Measurements from ENCODE around the gene ZFYVE26. TPM values are rescaled to one million over a fixed set of nuclear protein-coding genes. Genes with fewer than 3 reads are reported as not detected.
"Not testable (repeated sequence)": the region's sequence is repeated elsewhere in the genome, so short reads cannot be mapped to it uniquely, and the experiment has no call there.

Gene ZFYVE26
- total RNA-seq, 2 experiments from 2014 or later, result 20.5 to 23.2 TPM

GRCh38 chr14:67721875-67722274 lies 94.5 kb downstream of the ZFYVE26 start:
- ATAC-seq (ENCODE audit: poor library complexity) (no peak), DNase-seq (no peak)
- Histone ChIP-seq H3K9me3 (ENCODE audit: control insufficient read depth in 1 of 2, insufficient read depth in 1 of 2, low read length in 2 of 2) (no peaks in the 10 kb centered on the region), H3K27me3 (ENCODE audit: control insufficient read depth in 1 of 2, insufficient read depth in 2 of 2, low read length in 2 of 2) (peaks cover 29 to 39% of the 10 kb centered on the region in 2 experiments), H3K27ac (ENCODE audit: low read depth in 1 of 2, low read length in 2 of 2) (no peak overlapping the region), H3K4me3 (ENCODE audit: low read length) (no peak overlapping the region), H3K36me3 (ENCODE audit: insufficient read depth, low read length) (no peaks in the 10 kb centered on the region), H3K4me1 (ENCODE audit: insufficient read depth, low read length) (peaks cover 4% of the 10 kb centered on the region)
- H3K27me3 Mint-ChIP-seq, result peaks cover 61% of the 10 kb centered on the region
- no peak overlapping the region for H3K27ac Mint-ChIP-seq
- ChIA-PET POLR2A (interaction anchor here (0.7 to 1.1 kb wide), 2 partner anchors 11 to 88 kb away, joined by 3 read pairs; no protein-coding TSS in a partner anchor), CTCF (no interaction called here)
- peaks cover 5% of the 10 kb centered on the region for H3K4me1 Mint-ChIP-seq (ENCODE audit: low read depth)
- H3K36me3 Mint-ChIP-seq (ENCODE audit: low read depth), result no peaks in the 10 kb centered on the region
- H3K4me3 Mint-ChIP-seq, result no peak overlapping the region
- H3K9me3 Mint-ChIP-seq, result no peaks in the 10 kb centered on the region
- no peak for TF ChIP-seq CTCF (IDR thresholded peaks at IDR 0.05)
- intact Hi-C loops (cut with DNase I, micrococcal nuclease), result no loop called here

- H3K27me3 Mint-ChIP-seq, result peaks cover 50% of the 10 kb centered on the region
- intact Hi-C loops (cut with DNase I, micrococcal nuclease), result no loop called here
- H3K4me3 ChIP-seq (ENCODE audit: low read length), result no peak overlapping the region
- H3K9me3 ChIP-seq (ENCODE audit: control insufficient read depth in 1 of 2, insufficient read depth in 1 of 2, low read length in 2 of 2), result no peaks in the 10 kb centered on the region
- H3K4me3 Mint-ChIP-seq, result no peak overlapping the region
- CTCF ChIA-PET, result no interaction called here
- no peak for TF ChIP-seq CTCF (IDR thresholded peaks at IDR 0.05)
- no peak overlapping the region for H3K27ac Mint-ChIP-seq
- H3K4me1 Mint-ChIP-seq (ENCODE audit: low read depth), result peaks cover 5% of the 10 kb centered on the region
- POLR2A ChIA-PET, result no interaction called here
- DNase-seq, result no peak
- peaks cover 4% of the 10 kb centered on the region for H3K4me1 ChIP-seq (ENCODE audit: insufficient read depth, low read length)
- H3K9me3 Mint-ChIP-seq, result no peaks in the 10 kb centered on the region
- no peak overlapping the region for H3K27ac ChIP-seq (ENCODE audit: low read depth in 1 of 2, low read length in 2 of 2)
- H3K36me3 ChIP-seq (ENCODE audit: insufficient read depth, low read length), result no peaks in the 10 kb centered on the region
- ATAC-seq (ENCODE audit: poor library complexity), result no peak
- peaks cover 26 to 36% of the 10 kb centered on the region in 2 experiments for H3K27me3 ChIP-seq (ENCODE audit: control insufficient read depth in 1 of 2, insufficient read depth in 2 of 2, low read length in 2 of 2)
- H3K36me3 Mint-ChIP-seq (ENCODE audit: low read depth), result no peaks in the 10 kb centered on the region
Measured at GRCh38 chr14:67719866-67720265, 96.5 kb downstream of the ZFYVE26 start.

GRCh38 chr14:67719385-67719784 lies 97.0 kb downstream of the ZFYVE26 start:
- CTCF ChIA-PET; intact Hi-C loops (cut with DNase I, micrococcal nuclease); H3K27ac Mint-ChIP-seq; H3K9me3 ChIP-seq (ENCODE audit: control insufficient read depth in 1 of 2, insufficient read depth in 1 of 2, low read length in 2 of 2); H3K4me1 Mint-ChIP-seq (ENCODE audit: low read depth); H3K36me3 Mint-ChIP-seq (ENCODE audit: low read depth); ATAC-seq (ENCODE audit: poor library complexity); H3K27ac ChIP-seq (ENCODE audit: low read depth in 1 of 2, low read length in 2 of 2); H3K9me3 Mint-ChIP-seq; H3K4me3 Mint-ChIP-seq; DNase-seq; H3K4me1 ChIP-seq (ENCODE audit: insufficient read depth, low read length); H3K4me3 ChIP-seq (ENCODE audit: low read length); H3K36me3 ChIP-seq (ENCODE audit: insufficient read depth, low read length); POLR2A ChIA-PET: not testable (repeated sequence)
- H3K27me3 Mint-ChIP-seq, result peaks cover 45% of the 10 kb centered on the region
- H3K27me3 ChIP-seq (ENCODE audit: control insufficient read depth in 1 of 2, insufficient read depth in 2 of 2, low read length in 2 of 2), result peaks cover 23 to 31% of the 10 kb centered on the region in 2 experiments

GRCh38 chr14:67718265-67718664 lies 98.1 kb downstream of the ZFYVE26 start:
- Mint-ChIP-seq H3K27ac (no peak overlapping the region), H3K36me3 (ENCODE audit: low read depth) (no peaks in the 10 kb centered on the region), H3K4me3 (no peak overlapping the region), H3K27me3 (peaks cover 35% of the 10 kb centered on the region), H3K4me1 (ENCODE audit: low read depth) (peaks cover 5% of the 10 kb centered on the region), H3K9me3 (no peaks in the 10 kb centered on the region)
- intact Hi-C loops (cut with DNase I, micrococcal nuclease), result no loop called here
- TF ChIP-seq CTCF (IDR thresholded peaks at IDR 0.05), result no peak
- no peaks in the 10 kb centered on the region for H3K9me3 ChIP-seq (ENCODE audit: control insufficient read depth in 1 of 2, insufficient read depth in 1 of 2, low read length in 2 of 2)
- H3K27me3 ChIP-seq (ENCODE audit: control insufficient read depth in 1 of 2, insufficient read depth in 2 of 2, low read length in 2 of 2), result peaks cover 14 to 23% of the 10 kb centered on the region in 2 experiments
- ATAC-seq (ENCODE audit: poor library complexity), result no peak
- no peak for DNase-seq
- H3K4me1 ChIP-seq (ENCODE audit: insufficient read depth, low read length), result peaks cover 4% of the 10 kb centered on the region
- no peak overlapping the region for H3K4me3 ChIP-seq (ENCODE audit: low read length)
- no peak overlapping the region for H3K27ac ChIP-seq (ENCODE audit: low read depth in 1 of 2, low read length in 2 of 2)
- ChIA-PET POLR2A (no interaction called here), CTCF (no interaction called here)
- H3K36me3 ChIP-seq (ENCODE audit: insufficient read depth, low read length), result no peaks in the 10 kb centered on the region
